HTR-8/SVneo (cell line): ENCODE data around the gene SEMA6D.

Experiments
- DNase-seq: peaks from one replicate; pipeline ENCODE4 v3.0.0; 2011; ENCODE audit warnings: low spot score, mixed read lengths; ENCODE audit not compliant: insufficient read length
- FAIRE-seq: peaks from 2 replicates; lab custom pipeline; 2011; peaks lifted over from hg19 to GRCh38; lab: Jason Lieb, UNC

The SEMA6D gene

DNA sequence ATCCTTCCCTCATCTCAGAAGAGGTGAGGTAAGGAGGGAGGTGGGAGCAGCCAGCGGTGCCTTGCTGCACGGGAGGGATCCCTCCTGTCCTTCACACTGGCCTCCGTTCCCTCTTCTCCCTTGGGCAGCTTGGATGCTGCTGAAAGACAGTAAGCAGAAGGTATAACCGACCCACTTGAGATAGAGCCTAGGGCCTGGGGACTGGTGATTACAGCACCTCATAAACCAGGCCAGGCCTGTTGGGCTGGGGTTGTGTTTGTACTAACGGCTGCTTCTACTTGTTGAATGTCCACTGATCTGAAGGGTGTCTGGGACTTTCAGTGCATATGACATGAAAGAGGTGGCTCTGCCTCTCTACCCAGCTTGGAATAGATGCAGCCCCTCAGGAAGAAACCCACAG lies 25.0 kb downstream of the SEMA6D start:
- FAIRE-seq, result no peak
- DNase-seq, result no peak

DNA sequence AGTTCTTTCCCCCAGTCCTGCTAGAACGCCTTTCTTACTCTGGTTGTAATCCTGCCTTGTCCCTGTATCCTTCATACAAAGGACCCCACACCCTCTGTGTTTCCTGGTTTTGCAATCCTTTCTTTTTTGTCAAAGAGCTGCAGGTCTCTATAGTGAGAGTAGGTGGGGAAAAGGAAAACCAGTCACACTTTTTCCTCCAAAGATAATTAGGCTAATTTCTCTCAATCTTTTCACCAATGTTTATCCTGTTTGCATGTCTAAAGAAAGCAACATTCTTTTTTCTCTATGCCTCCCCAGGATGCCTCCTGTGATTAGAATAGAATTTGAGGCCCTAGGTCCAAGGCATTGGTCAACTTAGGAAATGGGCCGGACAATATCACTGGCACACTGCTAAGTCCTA lies 25.4 kb downstream of the SEMA6D start:
- no peak for FAIRE-seq

DNA sequence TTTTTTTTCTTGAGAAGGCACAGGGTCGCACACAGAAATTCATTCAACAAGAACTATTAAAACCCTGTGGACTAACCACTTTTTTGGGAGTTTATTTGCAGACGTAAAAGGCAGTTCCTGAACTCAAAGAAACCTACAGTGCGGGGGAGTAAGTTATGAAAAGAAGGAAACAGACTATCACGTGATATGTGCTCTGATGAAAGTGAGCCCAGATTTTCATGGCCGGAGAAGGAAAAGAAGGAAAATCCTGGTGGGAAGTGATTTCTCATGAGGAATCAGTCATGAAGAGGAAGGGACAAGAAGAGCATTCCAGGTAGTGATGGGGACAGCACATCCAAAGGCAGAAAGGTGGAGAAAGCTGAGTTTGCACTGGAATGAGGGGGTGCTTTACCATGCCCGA lies 26.1 kb downstream of the SEMA6D start:
- no peak for FAIRE-seq
- no peak for DNase-seq

More for the DNA sequence above, 25.4 kb downstream of the SEMA6D start:
- DNase-seq, result no peak

DNA sequence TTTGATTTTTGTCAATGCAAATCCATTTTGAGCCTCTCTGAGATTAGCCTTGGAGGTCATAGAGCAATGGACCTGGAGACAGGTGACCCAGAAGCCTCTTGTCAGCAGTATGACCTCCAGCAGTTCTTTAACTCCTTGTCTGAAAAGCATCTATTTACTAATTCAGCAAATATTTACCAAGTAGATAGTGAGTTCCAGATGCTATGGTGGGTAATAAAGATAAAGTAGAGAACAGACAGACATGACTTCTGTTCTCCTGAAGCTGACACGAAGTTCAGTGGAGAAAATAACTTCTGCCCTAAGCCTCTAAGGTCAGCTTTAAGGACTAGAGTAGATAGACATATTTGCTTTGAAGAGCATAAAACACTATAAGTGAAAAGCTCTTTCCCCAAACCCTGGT lies 26.6 kb downstream of the SEMA6D start:
- DNase-seq (no peak), FAIRE-seq (no peak)

DNA sequence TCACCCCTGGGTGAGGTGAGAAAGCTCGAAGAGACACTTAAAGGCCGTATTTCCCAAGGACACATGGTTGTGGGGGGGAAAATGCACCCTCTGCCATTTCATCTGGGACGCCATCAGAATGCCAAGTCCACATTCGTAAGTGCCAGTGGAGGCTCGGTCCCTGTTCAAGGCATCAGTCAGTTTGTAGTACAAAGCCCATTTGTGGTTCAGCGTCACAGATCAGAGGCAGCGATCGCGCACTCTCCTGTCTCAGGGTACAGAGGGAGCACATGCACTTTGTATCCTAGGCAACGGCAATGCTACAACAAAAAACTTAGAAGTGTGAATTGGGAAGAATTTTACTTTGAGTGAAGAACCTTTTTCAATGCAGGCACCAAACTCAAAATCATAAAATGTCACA lies 27.2 kb downstream of the SEMA6D start:
- no peak for DNase-seq
- no peak for FAIRE-seq

DNA sequence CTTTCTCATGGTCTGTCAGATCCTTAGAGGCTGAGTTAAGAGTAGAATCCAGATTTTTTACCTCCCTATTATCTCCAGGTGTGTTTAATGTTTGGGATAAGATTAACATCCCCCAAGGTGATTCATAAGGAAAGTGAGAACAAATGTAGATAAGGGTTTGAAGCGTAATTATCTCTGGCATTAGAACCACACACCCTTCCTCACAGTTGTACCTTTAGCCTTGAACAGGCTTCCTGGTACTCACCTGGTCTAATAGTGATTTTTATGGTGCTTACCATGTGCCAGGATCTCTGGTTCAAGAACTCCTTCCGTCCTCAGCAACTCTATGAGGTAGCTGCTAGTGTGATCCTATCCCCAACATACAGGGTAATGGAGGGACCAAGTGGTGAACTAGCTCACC lies 27.7 kb downstream of the SEMA6D start:
- FAIRE-seq (no peak), DNase-seq (no peak)

DNA sequence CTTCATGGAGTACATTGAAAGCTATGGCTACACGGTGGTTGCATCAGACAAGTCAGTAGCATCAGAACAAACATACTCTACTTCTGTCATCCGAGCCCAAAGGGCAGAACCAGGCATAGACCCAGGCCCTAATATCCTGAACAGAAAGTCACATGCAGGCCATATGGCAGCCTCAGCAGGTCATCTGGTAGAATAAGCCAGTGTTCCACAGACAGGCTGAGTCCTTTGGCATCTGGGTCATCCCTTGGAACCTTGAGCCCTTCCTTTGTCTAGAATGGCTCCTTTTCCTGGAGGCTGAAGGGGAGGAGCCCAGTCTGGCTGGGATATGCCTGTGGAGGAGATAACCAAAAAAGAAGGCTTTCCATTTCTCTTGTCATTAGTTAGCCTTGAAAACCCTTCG lies 29.2 kb downstream of the SEMA6D start:
- FAIRE-seq (no peak), DNase-seq (no peak)

DNA sequence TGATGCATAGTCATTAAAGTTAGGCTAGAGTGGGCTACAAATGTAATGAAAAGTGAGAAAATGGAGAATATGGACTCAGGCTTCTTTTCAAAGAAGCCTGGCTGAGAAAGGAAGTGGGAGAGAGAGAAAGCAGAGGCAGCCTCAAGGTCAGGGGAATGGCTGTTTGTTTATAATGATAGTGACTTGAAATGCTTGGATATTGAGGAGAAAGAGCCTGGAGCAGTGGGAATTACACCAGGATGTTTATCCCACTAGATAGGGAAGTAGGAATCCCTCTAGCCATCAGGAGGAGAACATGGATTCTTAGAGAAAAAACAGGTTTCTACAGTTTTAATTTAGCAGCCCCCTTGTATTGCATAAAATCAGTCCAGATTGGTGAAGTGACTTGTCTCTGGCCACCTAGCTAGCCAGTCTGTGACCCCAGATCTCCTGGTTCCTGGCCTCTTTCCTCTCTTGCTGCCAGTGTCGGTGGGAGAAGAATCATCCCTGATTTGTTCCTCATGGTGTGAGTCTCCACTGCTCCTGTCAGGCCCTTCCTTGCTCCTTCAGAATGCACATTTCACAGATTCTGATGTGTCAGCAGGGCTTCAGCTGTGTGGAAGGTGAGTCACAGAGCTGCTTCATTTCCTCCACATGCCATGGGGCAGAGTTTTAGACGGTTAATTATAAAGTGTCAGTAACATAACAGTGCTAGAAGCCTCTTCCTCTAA lies 32.9 kb downstream of the SEMA6D start:
- DNase-seq (peak; percentile 56), FAIRE-seq (peak; percentile 46)

DNA sequence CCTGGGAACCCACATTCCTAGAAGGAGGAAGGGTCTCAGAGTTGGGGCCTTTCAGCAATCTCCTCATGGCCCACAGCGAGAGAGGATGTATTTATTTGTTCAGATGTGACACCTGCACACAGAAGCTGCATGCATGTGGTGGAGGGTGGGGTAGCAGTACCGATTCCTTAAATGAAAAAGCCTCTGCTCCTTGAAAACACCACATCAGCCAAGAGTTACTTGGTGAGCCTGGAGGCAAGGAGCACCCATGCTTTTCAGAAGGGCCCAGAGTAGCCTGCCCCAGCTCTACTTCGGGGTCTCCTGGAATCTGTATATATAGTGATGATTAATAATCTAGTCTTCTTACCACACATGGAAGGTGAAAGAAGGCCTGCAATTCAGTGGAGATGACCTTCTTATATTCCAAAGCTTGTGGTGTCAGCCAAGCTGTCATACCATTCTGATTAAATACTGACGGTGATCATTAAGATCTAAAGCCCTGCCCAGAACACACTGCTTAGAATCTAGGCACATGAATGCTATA lies 33.5 kb downstream of the SEMA6D start:
- FAIRE-seq (no peak), DNase-seq (no peak)

DNA sequence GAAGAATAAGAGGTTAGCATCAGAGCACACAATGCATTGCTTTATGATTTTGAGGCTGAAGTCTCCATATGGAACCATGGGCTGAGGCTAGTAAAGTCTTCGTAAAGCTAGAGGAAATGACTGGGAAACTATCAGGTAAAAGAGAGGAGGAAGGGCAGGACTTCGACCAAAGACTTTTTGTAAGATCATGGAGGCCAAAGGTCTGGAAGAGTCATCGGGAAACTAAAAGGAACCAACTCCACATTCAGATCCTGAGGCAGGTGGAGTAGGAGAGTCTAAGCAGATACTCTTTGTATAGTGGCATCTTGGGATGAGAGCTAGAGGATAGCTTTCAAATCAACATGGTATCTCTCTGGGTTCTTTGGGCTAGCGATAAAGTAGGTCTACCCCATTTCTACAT lies 36.3 kb downstream of the SEMA6D start:
- DNase-seq (no peak), FAIRE-seq (no peak)

DNA sequence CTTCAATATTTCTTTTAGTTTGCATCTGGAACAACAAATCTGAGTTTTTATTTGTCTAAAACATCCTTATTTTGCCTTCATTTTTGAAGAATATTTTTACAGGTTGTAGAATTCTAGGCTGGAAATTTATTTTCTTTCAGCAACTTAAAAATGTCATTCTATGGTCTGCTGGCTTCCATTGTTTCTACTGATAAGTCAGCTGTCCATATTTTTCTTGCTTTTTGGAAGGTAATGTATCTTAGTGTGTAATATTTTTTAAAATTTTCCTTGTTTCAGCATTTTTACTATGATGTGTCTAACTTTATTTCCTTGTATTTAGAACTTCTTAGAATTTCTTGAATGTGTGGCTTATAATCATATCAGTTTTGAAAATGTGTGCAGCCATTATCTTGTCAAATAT lies 37.0 kb downstream of the SEMA6D start:
- DNase-seq (no peak), FAIRE-seq (no peak)

DNA sequence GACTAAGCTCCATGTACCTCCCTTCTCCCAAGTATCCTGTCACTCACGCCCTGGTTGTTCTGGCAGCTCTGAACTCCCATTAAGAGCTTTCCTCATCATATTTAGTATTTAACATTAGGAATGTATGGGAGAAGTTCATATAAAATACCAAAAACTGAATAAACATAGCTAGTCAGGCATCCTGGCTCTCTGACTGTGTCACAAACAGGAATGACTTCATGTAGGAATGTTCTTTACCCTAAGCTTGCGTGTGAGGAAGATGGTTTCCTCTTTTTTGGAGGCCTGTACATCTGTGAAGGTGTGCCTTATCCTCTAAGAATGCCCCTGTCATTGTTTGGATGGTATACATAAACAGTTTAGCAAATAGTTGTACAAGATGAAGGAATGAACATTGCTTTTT lies 38.6 kb downstream of the SEMA6D start:
- FAIRE-seq (no peak), DNase-seq (no peak)

DNA sequence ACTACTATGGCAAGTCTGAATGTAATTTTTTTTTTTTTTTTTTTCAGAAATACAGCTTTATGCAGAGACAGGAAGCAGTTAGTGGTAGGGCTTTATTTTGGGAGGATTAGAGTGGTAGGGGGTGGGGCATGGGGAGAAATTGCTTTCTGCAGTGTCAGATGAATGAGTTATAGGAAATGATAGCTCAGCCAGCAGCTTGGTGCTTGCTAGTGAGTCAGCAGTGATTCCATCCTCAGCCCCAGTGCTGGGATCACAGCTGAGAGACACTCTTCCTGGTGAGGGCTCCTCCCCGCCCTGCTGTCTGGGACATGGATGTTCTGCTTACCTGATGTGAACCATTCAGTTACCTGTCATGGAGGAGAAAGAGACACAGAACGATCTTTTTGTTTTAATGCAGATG lies 39.6 kb downstream of the SEMA6D start:
- peak; percentile 76 for FAIRE-seq
- DNase-seq, result peak; percentile 54

DNA sequence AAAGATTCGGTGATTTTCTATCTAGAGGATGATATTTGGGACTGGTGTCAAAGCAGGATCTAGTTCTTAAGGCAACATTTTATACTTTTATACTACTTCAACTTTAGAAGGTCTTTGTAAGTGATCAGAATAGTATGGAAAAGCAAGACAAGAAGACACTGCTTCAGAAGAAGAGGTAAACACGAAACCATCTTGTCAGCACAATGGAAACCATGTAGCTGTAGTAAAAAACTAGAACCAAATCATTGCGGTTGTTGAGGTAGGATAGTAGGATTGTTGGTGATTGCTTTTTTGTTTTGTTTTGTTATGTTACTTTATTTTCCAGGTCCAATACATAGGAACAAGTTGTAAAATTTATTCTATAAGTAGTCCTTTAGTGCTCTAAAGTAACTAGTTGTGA lies 40.0 kb downstream of the SEMA6D start:
- DNase-seq, result no peak
- FAIRE-seq, result no peak

DNA sequence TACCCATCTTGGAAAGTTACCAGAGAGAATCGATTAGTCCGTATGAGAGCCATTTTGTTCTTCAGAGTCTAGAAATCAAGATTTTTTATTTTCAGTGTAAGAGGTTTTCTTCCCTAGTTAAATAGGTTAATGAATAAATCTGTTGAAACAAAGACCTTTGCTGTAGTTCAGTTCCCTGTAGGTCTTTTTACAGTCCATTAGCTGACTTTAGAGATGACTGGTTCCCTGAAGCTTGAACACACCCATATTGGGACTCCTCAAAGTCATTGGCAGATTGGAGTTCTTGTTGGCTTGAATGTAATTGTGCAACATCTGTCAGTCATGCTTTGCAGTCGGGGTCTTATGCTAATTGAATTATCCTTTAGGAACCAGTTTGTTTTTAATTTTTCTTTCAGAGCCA lies 45.3 kb downstream of the SEMA6D start:
- DNase-seq, result no peak
- FAIRE-seq, result no peak

DNA sequence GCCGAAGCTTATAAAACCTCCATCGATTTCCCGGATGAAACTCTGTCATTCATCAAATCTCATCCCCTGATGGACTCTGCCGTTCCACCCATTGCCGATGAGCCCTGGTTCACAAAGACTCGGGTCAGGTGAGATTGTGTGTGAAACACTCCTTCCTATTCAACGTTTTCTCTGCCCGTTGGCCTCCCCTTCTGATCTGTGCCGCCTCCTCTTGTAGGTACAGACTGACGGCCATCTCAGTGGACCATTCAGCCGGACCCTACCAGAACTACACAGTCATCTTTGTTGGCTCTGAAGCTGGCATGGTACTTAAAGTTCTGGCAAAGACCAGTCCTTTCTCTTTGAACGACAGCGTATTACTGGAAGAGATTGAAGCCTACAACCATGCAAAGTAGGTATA lies 47.4 kb downstream of the SEMA6D start:
- DNase-seq (no peak), FAIRE-seq (no peak)

DNA sequence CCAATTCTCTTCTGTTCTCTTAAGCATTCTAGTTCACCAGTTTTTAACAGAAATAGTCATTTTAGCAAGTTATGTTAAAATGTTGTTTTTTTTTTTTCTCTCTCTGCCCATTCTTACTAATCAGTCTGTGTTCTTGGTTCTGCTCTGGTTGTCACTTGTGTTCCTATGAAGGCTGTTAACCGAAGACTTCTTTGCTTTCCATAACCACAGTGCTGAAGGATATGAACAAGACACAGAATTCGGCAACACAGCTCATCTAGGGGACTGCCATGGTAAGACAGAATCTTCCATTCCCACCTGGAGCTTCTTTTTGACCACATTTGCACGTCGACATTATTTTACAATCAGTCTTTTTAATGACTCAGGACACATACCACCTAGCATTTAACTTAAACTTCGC lies 49.1 kb downstream of the SEMA6D start:
- DNase-seq, result no peak
- FAIRE-seq, result no peak

DNA sequence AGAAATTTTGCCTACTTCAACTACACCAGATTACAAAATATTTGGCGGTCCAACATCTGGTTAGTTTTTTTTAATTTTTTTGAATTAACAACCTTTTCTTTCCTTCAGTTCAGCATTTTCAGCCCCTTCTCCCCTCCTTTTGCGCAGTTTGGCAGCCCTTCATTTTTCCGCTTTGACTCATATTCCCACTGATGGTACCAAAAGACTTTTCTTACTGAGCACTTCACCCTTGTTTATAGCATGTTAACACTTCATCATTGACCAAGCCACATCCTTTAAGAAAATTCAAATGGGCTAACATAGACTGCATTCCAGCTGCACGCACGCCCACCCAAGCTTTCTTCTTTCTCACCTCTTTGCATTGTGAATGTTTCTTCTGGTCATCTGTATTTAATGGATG lies 49.7 kb downstream of the SEMA6D start:
- no peak for FAIRE-seq

DNA sequence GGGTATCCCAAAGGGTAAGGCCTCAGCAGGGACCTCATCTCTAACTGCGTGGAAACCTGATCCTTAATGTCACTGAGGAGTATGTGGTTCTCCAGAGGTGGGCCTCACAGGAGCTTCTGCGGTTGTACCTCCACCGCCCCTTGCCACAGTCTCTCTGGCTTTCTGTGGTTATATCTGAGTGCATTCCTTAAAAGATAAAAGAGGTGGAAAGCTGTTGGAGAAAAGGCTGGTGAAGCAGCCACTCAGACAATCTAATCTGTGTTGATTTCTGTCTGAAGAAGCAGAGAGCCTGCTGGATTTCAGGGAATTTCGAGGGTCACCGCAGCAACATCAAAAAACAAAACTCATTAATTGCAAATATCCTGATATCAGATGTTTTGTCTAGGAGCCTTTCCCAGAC lies 51.4 kb downstream of the SEMA6D start:
- no peak for DNase-seq
- no peak for FAIRE-seq

More for the DNA sequence above, 49.7 kb downstream of the SEMA6D start:
- DNase-seq, result no peak

DNA sequence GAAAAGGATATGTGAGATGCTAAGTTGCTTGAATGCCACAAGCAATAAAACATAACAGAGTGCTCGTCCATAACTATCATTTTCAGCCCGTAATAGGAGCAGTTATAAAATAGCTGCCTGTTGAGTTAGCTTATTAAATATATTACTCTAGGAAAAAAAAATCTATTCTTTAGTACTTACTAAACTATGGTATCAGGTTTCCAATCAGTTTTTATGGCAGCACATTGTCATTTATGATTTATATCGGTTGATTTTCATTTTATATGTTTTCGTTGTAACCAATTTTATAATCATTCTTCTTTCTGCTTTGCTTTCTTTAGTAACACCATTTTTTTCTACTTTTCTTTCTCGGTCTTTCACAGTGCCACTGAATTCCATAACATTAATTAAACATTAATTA lies 51.9 kb downstream of the SEMA6D start:
- FAIRE-seq, result no peak
- no peak for DNase-seq

DNA sequence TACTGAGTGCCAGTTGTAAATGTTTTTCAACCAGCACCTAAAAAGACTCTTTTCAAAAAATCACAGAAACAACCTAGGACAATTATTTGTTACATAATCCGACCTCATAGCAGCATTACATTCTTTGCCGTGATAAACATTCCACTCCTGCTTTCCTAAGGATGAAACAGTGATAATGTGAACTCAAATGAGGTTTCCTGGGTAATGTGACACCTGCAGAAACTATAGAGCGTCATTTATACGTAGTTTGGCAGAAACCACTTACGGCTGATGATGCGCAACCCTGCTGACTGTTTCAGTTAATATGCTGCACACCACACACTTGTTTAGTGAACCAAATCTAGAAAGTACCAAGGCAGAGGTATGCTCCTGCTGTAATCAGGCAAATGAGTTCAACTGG lies 55.8 kb downstream of the SEMA6D start:
- DNase-seq (no peak), FAIRE-seq (no peak)

DNA sequence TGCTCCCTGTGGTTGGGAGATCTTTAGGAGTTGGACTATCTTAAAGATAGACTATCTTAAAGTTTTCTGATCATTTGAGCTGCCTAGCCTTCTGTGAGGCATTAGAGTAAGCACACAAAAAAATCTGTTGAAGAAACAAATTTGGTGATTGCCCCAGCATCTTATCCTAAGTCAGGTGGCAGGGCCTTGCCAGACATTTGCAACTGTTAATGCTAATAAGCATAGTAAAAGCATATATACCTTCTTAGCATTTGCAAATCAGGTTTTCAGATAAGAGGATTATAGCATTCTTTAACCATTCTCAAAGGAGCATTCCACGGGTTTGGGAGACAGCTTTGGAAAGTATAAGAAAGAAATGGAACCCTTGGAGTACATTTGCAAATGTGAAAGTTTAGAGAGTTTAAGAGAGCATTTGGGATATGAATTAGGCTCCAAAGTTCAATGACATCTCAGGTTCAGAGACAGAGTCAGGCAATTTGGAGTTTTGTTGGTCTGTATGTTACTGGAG lies 61.0 kb downstream of the SEMA6D start:
- DNase-seq (no peak), FAIRE-seq (no peak)
